ENCODE results near the gene TIMP2.

- TF ChIP-seq TAF1 (IDR thresholded peaks at IDR 0.05; ENCODE audit: low read depth, low read length) (no peak), EGR1 (IDR thresholded peaks at IDR 0.05; ENCODE audit: borderline replicate concordance, low read depth, low read length) (no peak), GABPA (IDR thresholded peaks at IDR 0.05; ENCODE audit: borderline replicate concordance, insufficient read depth, low read length) (no peak), MAX (IDR thresholded peaks at IDR 0.05) (no peak), SRF (IDR thresholded peaks at IDR 0.05; ENCODE audit: low read depth, low read length) (no peak), TCF12 (IDR thresholded peaks at IDR 0.05; ENCODE audit: low read depth, low read length) (no peak)
Measured at GRCh38 chr17:78886954-78887353, 38.2 kb downstream of the TIMP2 start.

All from H1 (cell line).